Stimulated activated naive CD8-positive, alpha-beta T cell treated with anti-CD3 and anti-CD28 coated beads, Interleukin-15, Interleukin-2, amounts not matched to agents 100 ng/mL and 50 ng/mL, for 24 hours (primary cell): ENCODE measurements around the gene KIT.

Source experiments
- H3K27ac Mint-ChIP-seq: one replicate; pipeline ENCODE4 v1.8.0; 2021; ENCODE audit warnings: mild to moderate bottlenecking, mixed read lengths
- H3K27me3 Mint-ChIP-seq: one replicate; pipeline ENCODE4 v1.8.0; 2021; ENCODE audit warnings: mixed read lengths
- H3K36me3 Mint-ChIP-seq: one replicate; pipeline ENCODE4 v1.8.0; 2021; ENCODE audit warnings: low read depth, mixed read lengths
- H3K4me1 Mint-ChIP-seq: one replicate; pipeline ENCODE4 v1.8.0; 2021; ENCODE audit warnings: low read depth, mixed read lengths
- H3K4me3 Mint-ChIP-seq: one replicate; pipeline ENCODE4 v1.8.0; 2021; ENCODE audit warnings: mild to moderate bottlenecking, mixed read lengths
- H3K9me3 Mint-ChIP-seq: one replicate; pipeline ENCODE4 v1.8.0; 2021; ENCODE audit warnings: mixed read lengths

KIT gene

GRCh38 chr4:54780149-54780495 lies 122.4 kb downstream of the KIT start:
- Mint-ChIP-seq H3K4me3 (no peak overlapping the region), H3K4me1 (peaks cover 4% of the 10 kb centered on the region), H3K27ac (no peak overlapping the region), H3K36me3 (no peaks in the 10 kb centered on the region), H3K27me3 (no peaks in the 10 kb centered on the region), H3K9me3 (no peaks in the 10 kb centered on the region)

- H3K4me3 Mint-ChIP-seq = no peak overlapping the region
- no peak overlapping the region for H3K27ac Mint-ChIP-seq
- H3K9me3 Mint-ChIP-seq = no peaks in the 10 kb centered on the region
- no peaks in the 10 kb centered on the region for H3K27me3 Mint-ChIP-seq
- no peaks in the 10 kb centered on the region for H3K36me3 Mint-ChIP-seq
- H3K4me1 Mint-ChIP-seq = peaks cover 4% of the 10 kb centered on the region
Measured at GRCh38 chr4:54781756-54782155, 124.0 kb downstream of the KIT start.

- Mint-ChIP-seq H3K4me3 (no peak overlapping the region), H3K27ac (no peak overlapping the region)
Measured at GRCh38 chr4:54783402-54784110, 125.8 kb downstream of the KIT start.

GRCh38 chr4:54784161-54784671 lies 126.5 kb downstream of the KIT start:
- Mint-ChIP-seq H3K27me3 (no peaks in the 10 kb centered on the region), H3K36me3 (no peaks in the 10 kb centered on the region), H3K9me3 (no peaks in the 10 kb centered on the region), H3K4me3 (no peak overlapping the region), H3K4me1 (peaks cover 4% of the 10 kb centered on the region), H3K27ac (no peak overlapping the region)

More at GRCh38 chr4:54783402-54784110, 125.8 kb downstream of the KIT start:
- peaks cover 4% of the 10 kb centered on the region for H3K4me1 Mint-ChIP-seq
- no peaks in the 10 kb centered on the region for H3K9me3 Mint-ChIP-seq
- H3K27me3 Mint-ChIP-seq = no peaks in the 10 kb centered on the region
- no peaks in the 10 kb centered on the region for H3K36me3 Mint-ChIP-seq
